IPS-11a (cell line): ENCODE results near the gene OLFML3.
"Not testable (repeated sequence)": the region's sequence is repeated elsewhere in the genome, so short reads cannot be mapped to it uniquely, and the experiment has no call there.

Experiments
- H3K4me3 ChIP-seq: one replicate; pipeline ENCODE4 v1.5.1; 2013; ENCODE audit warnings: low read depth, low read length, control low read depth

The OLFML3 gene

GRCh38 chr1:113948151-113948550 lies 31.1 kb upstream of the OLFML3 start:
- not testable (repeated sequence) for H3K4me3 ChIP-seq

GRCh38 chr1:113949007-113949406 lies 30.3 kb upstream of the OLFML3 start:
- H3K4me3 ChIP-seq, result no peak overlapping the region

- no peak overlapping the region for H3K4me3 ChIP-seq
Observed at GRCh38 chr1:113950908-113951307, 28.4 kb upstream of the OLFML3 start.

GRCh38 chr1:113951719-113952118 lies 27.6 kb upstream of the OLFML3 start:
- H3K4me3 ChIP-seq, result no peak overlapping the region

- H3K4me3 ChIP-seq, result no peak overlapping the region
Observed at GRCh38 chr1:113957984-113958383, 21.3 kb upstream of the OLFML3 start.

GRCh38 chr1:113958691-113959090 lies 20.6 kb upstream of the OLFML3 start:
- H3K4me3 ChIP-seq, result no peak overlapping the region

GRCh38 chr1:113963281-113963906 lies 15.9 kb upstream of the OLFML3 start:
- no peak overlapping the region for H3K4me3 ChIP-seq

GRCh38 chr1:113965703-113966412 lies 13.4 kb upstream of the OLFML3 start:
- H3K4me3 ChIP-seq, result no peak overlapping the region

GRCh38 chr1:113972954-113973353 lies 6.3 kb upstream of the OLFML3 start:
- no peak overlapping the region for H3K4me3 ChIP-seq

GRCh38 chr1:113975211-113975895 lies 3.9 kb upstream of the OLFML3 start:
- H3K4me3 ChIP-seq, result no peak overlapping the region

GRCh38 chr1:113976609-113977278 lies 2.5 kb upstream of the OLFML3 start:
- no peak overlapping the region for H3K4me3 ChIP-seq

- no peak overlapping the region for H3K4me3 ChIP-seq
Observed at GRCh38 chr1:113977906-113978305, 1.4 kb upstream of the OLFML3 start.

GRCh38 chr1:113980110-113980509 lies 836 bp downstream of the OLFML3 start:
- H3K4me3 ChIP-seq, result no peak overlapping the region

- H3K4me3 ChIP-seq, result no peak overlapping the region
Observed at GRCh38 chr1:113981962-113982931, 3.0 kb downstream of the OLFML3 start.

GRCh38 chr1:113982949-113983348 lies 3.7 kb downstream of the OLFML3 start:
- H3K4me3 ChIP-seq, result no peak overlapping the region

GRCh38 chr1:113983391-113983790 lies 4.1 kb downstream of the OLFML3 start:
- no peak overlapping the region for H3K4me3 ChIP-seq

GRCh38 chr1:113983826-113984225 lies 4.6 kb downstream of the OLFML3 start:
- H3K4me3 ChIP-seq, result no peak overlapping the region

- H3K4me3 ChIP-seq, result no peak overlapping the region
Observed at GRCh38 chr1:113984710-113985109, 5.4 kb downstream of the OLFML3 start.

GRCh38 chr1:113986802-113987201 lies 7.5 kb downstream of the OLFML3 start:
- H3K4me3 ChIP-seq, result no peak overlapping the region

- H3K4me3 ChIP-seq, result no peak overlapping the region
Observed at GRCh38 chr1:113987259-113987658, 8.0 kb downstream of the OLFML3 start.
